ENCODE data around the gene WNT3A.
A peak's percentile ranks its signal among the peaks of the same experiment; 100 is the strongest.

Gene WNT3A

GRCh38 chr1:228011721-228012311, 5.0 kb downstream of the WNT3A start:
- peak; percentile 9 for DNase-seq

GRCh38 chr1:228012555-228012954, 5.8 kb downstream of the WNT3A start:
- peak; percentile 6 for DNase-seq

GRCh38 chr1:228013131-228013934, 6.5 kb downstream of the WNT3A start:
- peak; percentile 10 for DNase-seq

- peak; percentile 49 for DNase-seq
Measured at GRCh38 chr1:228013935-228014930, 7.4 kb downstream of the WNT3A start.

- DNase-seq = peak; percentile 19
Measured at GRCh38 chr1:228015276-228016180, 8.7 kb downstream of the WNT3A start.

- DNase-seq = peak; percentile 3
Measured at GRCh38 chr1:228016181-228016510, 9.3 kb downstream of the WNT3A start.

- DNase-seq = peak; percentile 6
Measured at GRCh38 chr1:228016653-228017355, 10.0 kb downstream of the WNT3A start.

- peak; percentile 3 for DNase-seq
Measured at GRCh38 chr1:228017356-228018124, 10.7 kb downstream of the WNT3A start.

- no peak for DNase-seq
Measured at GRCh38 chr1:228018125-228018398, 11.3 kb downstream of the WNT3A start.

GRCh38 chr1:228018961-228019721, 12.3 kb downstream of the WNT3A start:
- DNase-seq = peak; percentile 5

GRCh38 chr1:228019722-228020083, 12.9 kb downstream of the WNT3A start:
- DNase-seq = peak; percentile 5

GRCh38 chr1:228020686-228021354, 14.0 kb downstream of the WNT3A start:
- DNase-seq = peak; percentile 3

- peak; percentile 7 for DNase-seq
Measured at GRCh38 chr1:228021355-228022030, 14.7 kb downstream of the WNT3A start.

GRCh38 chr1:228022571-228023293, 15.9 kb downstream of the WNT3A start:
- peak; percentile 6 for DNase-seq

GRCh38 chr1:228023294-228023639, 16.5 kb downstream of the WNT3A start:
- DNase-seq = no peak

GRCh38 chr1:228029281-228029680, 22.5 kb downstream of the WNT3A start:
- no peak for DNase-seq

- no peak for DNase-seq
Measured at GRCh38 chr1:228030451-228031201, 23.8 kb downstream of the WNT3A start.
